Thymus (tissue), 11 donors: ENCODE measurements around the gene MEGF11. TPM values are rescaled to one million over a fixed set of nuclear protein-coding genes. Genes with fewer than 3 reads are reported as not detected.

Experiments used
- DNase-seq, 9 donors: peaks; one replicate each; pipeline ENCODE4 v3.0.0-alpha.2; 2013; ENCODE audit warnings: low spot score in 9 of 9, low read depth in 6 of 9, missing footprints in 1 of 9
- H3K27ac ChIP-seq, 2 donors: one replicate each; pipeline ENCODE4 v1.5.1; 2013; ENCODE audit warnings: control low read depth in 1 of 2, low read depth in 1 of 2, low read length in 1 of 2, mild to moderate bottlenecking in 1 of 2, moderate library complexity in 1 of 2
- H3K27me3 ChIP-seq, 2 donors: one replicate each; pipeline ENCODE4 v1.5.1; 2013; ENCODE audit warnings: low read length in 1 of 2; ENCODE audit not compliant: control insufficient read depth in 2 of 2, insufficient read depth in 1 of 2
- H3K36me3 ChIP-seq, 2 donors: one replicate each; pipeline ENCODE4 v1.5.1; 2013; ENCODE audit warnings: low read length in 1 of 2, mild to moderate bottlenecking in 1 of 2, moderate library complexity in 1 of 2; ENCODE audit not compliant: control insufficient read depth in 2 of 2, insufficient read depth in 2 of 2
- H3K4me1 ChIP-seq, 2 donors: one replicate each; pipeline ENCODE4 v1.5.1; 2013; ENCODE audit warnings: low read length in 2 of 2; ENCODE audit not compliant: control insufficient read depth in 2 of 2, insufficient read depth in 2 of 2
- H3K4me3 ChIP-seq, 2 donors: one replicate each; pipeline ENCODE4 v1.5.1; 2013; ENCODE audit warnings: low read length in 2 of 2, control low read depth in 1 of 2, mild to moderate bottlenecking in 1 of 2
- H3K9me3 ChIP-seq, 2 donors: one replicate each; pipeline ENCODE4 v1.5.1; 2013; ENCODE audit warnings: low read length in 1 of 2, mild to moderate bottlenecking in 1 of 2; ENCODE audit not compliant: control insufficient read depth in 2 of 2, insufficient read depth in 1 of 2
- WGBS: extraction: QIAGEN DNeasy Blood & Tissue Kit; methylation state at CpG from one replicate; pipeline ENCODE4 v1.1.7; 2013; 5-methylcytosine and 5-hydroxymethylcytosine counted together
- polyA plus RNA-seq: library from polyadenylated mRNA; stranded (reverse); fragments of 200-250 nt; gene quantifications from one replicate; pipeline ENCODE4 v1.2.3, GENCODE V29; 2013
- total RNA-seq: library from RNA; stranded (reverse); fragments of 120-200 nt; gene quantifications from one replicate; pipeline ENCODE4 v1.2.4, GENCODE V29; 2013
- donor health status: healthy.

Gene MEGF11
- total and polyA plus RNA-seq, 2 donors, result 0.28 to 0.66 TPM

GRCh38 chr15:66189291-66189690 is 64.3 kb downstream of the MEGF11 start:
- DNase-seq, result no peak
- H3K36me3 ChIP-seq, result no peaks in the 10 kb centered on the region
- peaks cover 2 to 7% of the 10 kb centered on the region in 2 donors for H3K4me1 ChIP-seq
- WGBS, result 97% methylated on average over 6 of the region's 6 CpGs
- no peaks in the 10 kb centered on the region for H3K9me3 ChIP-seq
- no peak overlapping the region for H3K4me3 ChIP-seq
- H3K27ac ChIP-seq, result no peak overlapping the region
- peaks cover 0 to 21% of the 10 kb centered on the region in 2 donors for H3K27me3 ChIP-seq

- H3K4me3 ChIP-seq, result no peak overlapping the region
- peaks cover 2 to 7% of the 10 kb centered on the region in 2 donors for H3K4me1 ChIP-seq
- no peak overlapping the region for H3K27ac ChIP-seq
- H3K36me3 ChIP-seq, result no peaks in the 10 kb centered on the region
- peaks cover 0 to 26% of the 10 kb centered on the region in 2 donors for H3K27me3 ChIP-seq
- H3K9me3 ChIP-seq, result no peaks in the 10 kb centered on the region
- WGBS, result 87% methylated on average over 4 of the region's 4 CpGs
- no peak for DNase-seq
These were observed 65.1 kb downstream of the MEGF11 start for GRCh38 chr15:66188464-66188863.

GRCh38 chr15:66187271-66187670 is 66.3 kb downstream of the MEGF11 start:
- H3K27me3 ChIP-seq, result peaks cover 0 to 34% of the 10 kb centered on the region in 2 donors
- 89% methylated on average over 6 of the region's 6 CpGs for WGBS
- peaks cover 2 to 7% of the 10 kb centered on the region in 2 donors for H3K4me1 ChIP-seq
- DNase-seq, result no peak
- H3K9me3 ChIP-seq, result no peaks in the 10 kb centered on the region
- H3K36me3 ChIP-seq, result no peaks in the 10 kb centered on the region
- no peak overlapping the region for H3K27ac ChIP-seq
- H3K4me3 ChIP-seq, result no peak overlapping the region

DNA sequence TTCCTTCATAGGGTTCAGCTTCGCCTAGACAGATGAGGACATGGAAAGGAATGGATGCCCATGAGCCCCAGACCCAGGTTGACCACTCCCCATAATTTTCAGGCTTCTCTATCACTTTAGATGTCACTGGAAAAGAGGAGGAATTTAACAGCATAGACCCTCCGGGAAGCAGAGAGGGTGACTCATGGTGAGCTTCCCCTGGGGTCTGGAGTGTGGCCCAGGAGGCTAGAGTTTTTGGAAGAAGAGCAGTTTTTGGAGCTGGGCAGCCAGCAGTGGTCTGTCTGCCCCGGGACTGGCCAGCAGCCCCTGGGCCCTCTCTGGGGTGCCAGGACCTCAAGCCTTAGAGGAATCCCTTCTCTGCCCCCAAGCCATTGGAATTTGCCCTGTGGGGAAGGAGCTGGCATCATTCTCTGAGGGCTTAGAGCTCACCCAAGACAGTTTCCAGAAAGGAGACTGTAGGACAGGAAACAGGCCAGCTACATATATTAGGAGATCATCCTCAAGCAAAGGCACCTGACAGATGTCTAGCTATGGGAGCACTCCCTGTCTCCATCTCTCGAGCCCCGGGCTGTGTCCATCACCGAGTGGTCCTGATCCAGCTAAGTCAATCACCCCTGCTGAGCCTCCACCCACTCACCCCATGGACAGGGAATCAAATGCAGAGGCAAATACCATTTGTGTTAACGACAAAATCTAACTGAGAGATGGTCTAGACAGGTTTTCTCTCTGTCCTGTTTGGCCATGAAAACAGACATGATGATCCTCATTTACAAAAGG is 67.3 kb downstream of the MEGF11 start:
- DNase-seq, result no peak
- Histone ChIP-seq H3K27ac (no peak overlapping the region), H3K27me3 (peaks cover 0 to 41% of the 10 kb centered on the region in 2 donors), H3K4me3 (no peak overlapping the region), H3K9me3 (no peaks in the 10 kb centered on the region), H3K36me3 (no peaks in the 10 kb centered on the region), H3K4me1 (peaks cover 2 to 7% of the 10 kb centered on the region in 2 donors)
- 91% methylated on average over 7 of the region's 7 CpGs for WGBS

DNA sequence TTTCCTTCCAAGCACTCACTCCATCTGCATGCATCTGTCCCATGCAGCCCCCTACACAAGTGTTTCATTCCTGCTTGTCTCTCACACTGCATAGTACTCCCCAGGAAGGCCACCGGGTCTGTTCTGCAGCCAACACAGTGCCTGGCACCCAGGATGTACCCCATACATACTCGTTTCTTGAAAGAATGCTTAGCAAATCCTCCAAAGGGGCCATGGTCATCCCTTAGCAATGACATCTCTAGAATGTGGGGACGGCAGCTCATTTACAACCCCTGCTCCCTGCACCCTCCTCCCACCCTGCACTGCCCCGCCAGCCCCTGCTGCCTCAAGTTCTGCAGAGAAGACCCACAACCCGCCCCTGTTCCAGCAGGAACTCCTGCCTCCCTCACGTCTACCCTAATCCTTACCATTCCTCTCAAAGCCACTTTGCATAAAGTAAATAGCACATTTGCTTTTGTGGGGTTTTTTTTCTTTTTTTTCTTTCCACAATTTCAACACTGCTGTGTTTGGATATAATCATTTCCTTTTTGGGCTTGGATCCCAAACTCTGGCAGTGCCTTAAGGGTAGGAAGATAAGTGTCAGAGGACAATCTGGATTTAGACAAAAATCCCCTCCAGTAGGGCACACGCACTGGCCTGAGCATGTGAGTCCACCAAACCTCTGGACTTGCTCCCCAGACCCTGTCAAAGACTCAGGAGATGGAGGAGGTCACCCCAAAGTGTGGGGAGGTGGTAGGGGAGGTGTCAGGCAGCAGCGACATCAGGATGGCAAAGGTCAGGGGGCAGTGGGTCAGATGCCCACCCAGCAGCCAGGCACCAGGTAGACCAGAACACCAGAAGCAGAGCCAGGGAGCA is 68.4 kb downstream of the MEGF11 start:
- no peaks in the 10 kb centered on the region for H3K36me3 ChIP-seq
- no peak overlapping the region for H3K4me3 ChIP-seq
- peaks cover 2 to 7% of the 10 kb centered on the region in 2 donors for H3K4me1 ChIP-seq
- no peak overlapping the region for H3K27ac ChIP-seq
- DNase-seq, result no peak
- WGBS, result 74% methylated on average over 8 of the region's 8 CpGs
- H3K9me3 ChIP-seq, result no peaks in the 10 kb centered on the region
- H3K27me3 ChIP-seq, result peaks cover 0 to 46% of the 10 kb centered on the region in 2 donors

- H3K4me3 ChIP-seq, result no peak overlapping the region
- peaks cover 0 to 53% of the 10 kb centered on the region in 2 donors for H3K27me3 ChIP-seq
- H3K9me3 ChIP-seq, result no peaks in the 10 kb centered on the region
- no peak for DNase-seq
- no peaks in the 10 kb centered on the region for H3K36me3 ChIP-seq
- H3K27ac ChIP-seq, result no peak overlapping the region
- WGBS, result 85% methylated on average over 6 of the region's 6 CpGs
- peaks cover 2 to 7% of the 10 kb centered on the region in 2 donors for H3K4me1 ChIP-seq
These were observed 69.1 kb downstream of the MEGF11 start for GRCh38 chr15:66184492-66184891.

DNA sequence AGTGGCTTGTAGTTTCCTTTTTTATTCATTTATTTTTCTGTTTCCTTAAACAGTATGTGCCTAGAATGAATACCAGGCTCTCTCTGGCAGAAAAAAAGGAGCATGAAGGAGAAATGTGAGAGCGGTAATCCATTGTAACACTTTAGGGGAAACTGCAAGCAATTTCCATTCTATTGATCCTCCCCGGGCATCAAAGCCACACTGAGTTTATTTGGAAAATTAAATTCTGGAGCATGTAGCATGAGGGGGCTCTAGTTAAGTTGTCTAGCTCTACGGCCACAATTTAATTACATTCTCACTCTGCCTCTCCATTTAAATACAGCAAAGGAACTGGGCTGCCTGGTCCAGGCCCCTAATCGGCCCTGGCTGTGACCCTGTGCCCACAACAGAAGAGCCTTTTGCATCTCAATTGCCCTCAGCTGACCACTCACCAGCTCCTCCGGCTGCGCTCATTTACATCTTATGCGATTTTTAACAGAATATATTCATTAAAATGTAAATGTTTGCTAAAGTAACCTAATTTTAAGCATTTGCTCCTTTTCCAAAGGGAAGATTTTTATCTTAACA is 72.9 kb downstream of the MEGF11 start:
- 94% methylated on average over 7 of the region's 7 CpGs for WGBS
- H3K27me3 ChIP-seq, result peaks cover 0 to 54% of the 10 kb centered on the region in 2 donors
- H3K4me3 ChIP-seq, result no peak overlapping the region
- no peaks in the 10 kb centered on the region for H3K9me3 ChIP-seq
- no peak for DNase-seq
- no peaks in the 10 kb centered on the region for H3K4me1 ChIP-seq
- H3K36me3 ChIP-seq, result no peaks in the 10 kb centered on the region
- no peak overlapping the region for H3K27ac ChIP-seq

GRCh38 chr15:66178531-66178910 is 75.0 kb downstream of the MEGF11 start:
- WGBS, result 30% methylated on average over 4 of the region's 4 CpGs
- Histone ChIP-seq H3K4me1 (no peaks in the 10 kb centered on the region), H3K4me3 (no peak overlapping the region), H3K9me3 (no peaks in the 10 kb centered on the region), H3K36me3 (no peaks in the 10 kb centered on the region), H3K27ac (no peak overlapping the region), H3K27me3 (peaks cover 0 to 44% of the 10 kb centered on the region in 2 donors)
- DNase-seq, result no peak
